Activated CD8-positive, alpha-beta memory T cell treated with anti-CD3 and anti-CD28 coated beads, Interleukin-2, amount 50 U/mL, for 1 hour (primary cell): ENCODE data around the gene TSPAN11.

Experiments used
- DNase-seq: peaks from one replicate; pipeline ENCODE4 v3.0.0-alpha.2; 2020; ENCODE audit errors: extremely low read depth

The TSPAN11 gene

GRCh38 chr12:30911207-30911606, 15.3 kb upstream of the TSPAN11 start:
- DNase-seq = no peak

- no peak for DNase-seq
These were observed 13.2 kb upstream of the TSPAN11 start for GRCh38 chr12:30913323-30913722.

DNA sequence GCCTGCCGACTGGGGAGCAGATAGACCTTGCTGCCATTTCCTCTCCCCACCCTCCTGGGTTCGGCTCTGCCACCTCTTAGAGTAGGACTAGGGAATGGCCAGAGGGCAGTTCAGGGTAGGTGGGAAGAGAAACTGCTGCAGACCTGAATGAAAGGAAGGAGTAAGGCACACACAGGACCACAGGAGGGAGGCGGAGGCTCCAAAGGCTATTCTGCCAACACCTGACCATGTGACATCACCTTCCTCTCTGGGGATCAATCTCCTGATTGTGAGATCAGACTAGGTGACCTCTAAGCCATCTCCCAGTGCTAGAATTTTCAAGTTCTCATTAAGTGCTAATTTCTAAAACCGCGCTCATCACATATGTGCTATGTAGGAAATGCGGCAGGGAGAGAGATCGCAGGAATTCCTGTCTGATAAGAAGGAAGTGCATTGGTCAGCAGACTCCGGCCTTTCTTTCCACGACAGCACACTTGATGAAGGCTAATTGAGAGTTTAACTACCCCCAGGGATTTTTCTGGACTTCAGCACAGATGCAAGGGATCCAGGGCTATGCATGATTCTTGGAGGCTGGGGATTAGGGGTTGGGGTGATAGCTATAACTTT, 11.5 kb upstream of the TSPAN11 start:
- DNase-seq = no peak

- no peak for DNase-seq
These were observed 3.5 kb upstream of the TSPAN11 start for GRCh38 chr12:30923057-30923456.

GRCh38 chr12:30925607-30926242, 823 bp upstream of the TSPAN11 start:
- no peak for DNase-seq

- no peak for DNase-seq
These were observed 669 bp downstream of the TSPAN11 start for GRCh38 chr12:30927222-30927611.

DNA sequence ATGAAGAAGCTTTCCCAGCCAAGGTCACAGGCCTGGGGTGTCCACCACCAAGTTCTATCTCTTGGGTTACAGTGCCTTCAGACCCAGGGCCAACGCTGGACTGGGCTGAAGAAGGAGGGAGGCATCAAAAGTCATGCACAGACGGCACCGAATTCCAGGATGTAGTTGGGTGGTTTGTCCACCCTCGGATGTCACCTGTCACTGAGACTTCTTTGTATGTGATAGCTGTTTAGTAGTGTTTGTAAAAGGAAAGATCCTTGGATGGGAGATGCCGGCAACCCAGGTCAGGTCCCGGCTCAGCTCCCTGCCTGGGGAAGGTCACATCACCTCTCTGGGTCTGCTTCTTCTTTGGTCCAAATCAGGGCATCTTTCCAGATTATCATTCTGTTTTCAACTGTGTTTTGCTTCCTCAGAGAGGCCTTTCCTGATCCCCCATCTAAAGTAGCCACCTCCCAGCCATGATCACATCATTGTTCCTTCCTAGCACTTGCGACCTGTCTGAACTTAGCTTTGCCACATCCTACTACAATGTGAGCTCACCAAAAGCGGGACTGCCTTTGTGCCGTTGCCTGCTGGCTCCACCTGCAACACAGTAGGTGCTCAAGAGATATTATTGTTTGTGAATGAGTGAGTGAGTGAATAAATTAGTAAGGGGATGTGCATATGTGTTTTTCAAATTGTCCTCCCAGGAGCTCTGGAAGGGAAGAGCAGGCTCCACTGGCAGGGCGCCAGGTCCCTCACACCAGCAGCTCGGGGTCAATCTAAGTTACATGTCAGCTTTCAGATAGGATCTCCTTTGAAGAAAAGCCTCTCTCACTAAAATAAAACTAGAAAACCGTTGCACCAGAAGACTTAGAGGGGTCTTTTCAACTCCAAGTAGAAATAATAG, 2.1 kb downstream of the TSPAN11 start:
- DNase-seq = no peak

DNA sequence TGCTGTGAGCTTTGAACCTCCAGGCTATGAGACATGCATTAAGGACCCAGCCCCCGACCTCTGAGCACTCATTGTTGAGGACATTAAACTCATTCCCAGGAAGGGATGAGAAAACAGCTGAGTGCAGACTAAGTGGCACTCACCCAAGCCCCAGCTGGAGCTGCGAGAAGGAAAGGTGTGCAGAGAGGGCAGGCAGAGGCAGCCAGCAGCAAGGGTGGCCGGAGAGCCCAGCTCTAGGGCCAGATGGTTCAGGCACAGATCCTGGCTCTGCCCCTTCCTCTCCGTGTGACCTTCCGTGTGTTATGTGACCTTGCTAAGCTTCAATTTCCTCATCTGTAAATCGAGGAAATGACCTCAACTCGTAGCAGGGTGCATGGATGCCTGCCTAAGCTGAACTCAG, 3.7 kb downstream of the TSPAN11 start:
- DNase-seq = no peak

DNA sequence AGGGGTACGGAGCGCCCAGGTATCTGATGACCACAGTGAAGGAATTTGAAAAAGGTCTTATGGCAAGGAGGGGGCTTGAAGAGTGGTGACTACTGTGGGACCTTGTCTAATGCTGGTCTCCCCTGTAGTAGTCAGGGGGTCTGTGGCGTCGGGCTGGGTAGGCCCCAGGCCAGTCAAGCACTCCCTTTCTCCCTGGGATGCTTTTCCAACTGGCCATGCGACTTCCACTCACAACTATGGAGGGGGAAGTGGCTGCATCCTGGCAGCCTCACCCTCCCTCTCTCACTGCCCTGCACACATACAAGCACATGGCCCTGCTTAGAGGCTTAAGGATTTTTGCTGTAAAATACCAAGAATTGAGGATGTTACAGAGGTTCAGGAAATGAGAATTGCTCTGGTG, 4.1 kb downstream of the TSPAN11 start:
- no peak for DNase-seq

- DNase-seq = no peak
These were observed 6.3 kb downstream of the TSPAN11 start for GRCh38 chr12:30932881-30933280.

- no peak for DNase-seq
These were observed 8.3 kb downstream of the TSPAN11 start for GRCh38 chr12:30934811-30935210.

DNA sequence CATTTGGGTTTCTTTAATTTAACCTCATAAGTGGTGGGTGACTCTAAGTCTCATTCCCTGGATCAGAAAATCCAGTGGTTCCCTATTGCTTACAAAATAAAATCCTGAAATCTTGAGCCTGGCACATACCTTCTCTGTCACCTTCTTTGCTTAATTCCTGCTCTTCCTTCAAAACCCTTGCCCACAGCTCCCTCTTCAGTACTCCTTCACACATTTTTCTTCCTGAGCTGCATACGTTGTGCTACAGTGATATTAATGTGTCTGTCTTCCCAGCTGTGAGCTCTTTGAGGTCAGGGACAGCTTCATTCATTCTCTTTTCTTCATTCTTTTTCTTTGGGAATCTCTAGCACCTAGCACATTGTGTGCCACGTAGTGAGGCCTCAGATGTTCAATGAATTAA, 9.5 kb downstream of the TSPAN11 start:
- DNase-seq = no peak

DNA sequence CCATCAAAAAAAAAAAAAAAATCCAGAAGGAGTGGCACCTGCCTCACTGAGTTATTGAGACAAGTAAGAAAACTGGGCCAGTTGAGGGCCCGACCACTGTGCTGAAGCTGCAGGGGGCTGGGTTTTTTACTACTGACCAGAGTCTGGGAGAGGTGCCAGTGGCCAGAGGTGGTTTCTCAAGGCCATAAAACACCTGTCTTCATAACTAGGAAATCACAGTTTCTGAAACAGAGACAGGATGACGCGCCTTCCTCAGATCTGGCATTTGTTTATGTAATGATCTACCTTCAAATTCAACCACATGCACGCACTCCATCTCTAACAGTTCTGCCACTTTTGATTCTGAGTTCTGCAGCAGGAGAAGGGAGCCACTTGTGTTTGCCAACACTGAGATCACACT, 12.7 kb downstream of the TSPAN11 start:
- no peak for DNase-seq

- no peak for DNase-seq
These were observed 15.9 kb downstream of the TSPAN11 start for GRCh38 chr12:30942486-30942885.

DNA sequence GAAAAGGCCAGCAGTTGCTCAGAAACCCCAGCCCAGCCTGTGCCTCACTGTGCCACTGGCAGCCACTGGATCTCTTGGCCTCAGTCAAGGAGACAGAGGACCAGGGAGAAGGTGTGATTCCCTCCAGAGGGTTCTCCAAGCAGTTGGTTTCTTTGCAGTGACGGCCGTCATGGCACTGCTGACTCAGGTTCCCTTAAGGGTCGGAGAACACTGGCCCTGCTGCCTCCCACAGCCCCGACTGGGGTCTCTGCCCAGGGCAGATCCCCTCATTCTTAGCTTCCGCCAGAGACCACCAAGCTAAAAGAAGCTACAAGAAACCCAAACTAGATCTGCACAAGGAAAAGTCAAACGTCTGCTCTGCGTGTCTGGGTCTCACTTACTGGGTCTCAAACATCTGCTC, 16.4 kb downstream of the TSPAN11 start:
- DNase-seq = no peak

DNA sequence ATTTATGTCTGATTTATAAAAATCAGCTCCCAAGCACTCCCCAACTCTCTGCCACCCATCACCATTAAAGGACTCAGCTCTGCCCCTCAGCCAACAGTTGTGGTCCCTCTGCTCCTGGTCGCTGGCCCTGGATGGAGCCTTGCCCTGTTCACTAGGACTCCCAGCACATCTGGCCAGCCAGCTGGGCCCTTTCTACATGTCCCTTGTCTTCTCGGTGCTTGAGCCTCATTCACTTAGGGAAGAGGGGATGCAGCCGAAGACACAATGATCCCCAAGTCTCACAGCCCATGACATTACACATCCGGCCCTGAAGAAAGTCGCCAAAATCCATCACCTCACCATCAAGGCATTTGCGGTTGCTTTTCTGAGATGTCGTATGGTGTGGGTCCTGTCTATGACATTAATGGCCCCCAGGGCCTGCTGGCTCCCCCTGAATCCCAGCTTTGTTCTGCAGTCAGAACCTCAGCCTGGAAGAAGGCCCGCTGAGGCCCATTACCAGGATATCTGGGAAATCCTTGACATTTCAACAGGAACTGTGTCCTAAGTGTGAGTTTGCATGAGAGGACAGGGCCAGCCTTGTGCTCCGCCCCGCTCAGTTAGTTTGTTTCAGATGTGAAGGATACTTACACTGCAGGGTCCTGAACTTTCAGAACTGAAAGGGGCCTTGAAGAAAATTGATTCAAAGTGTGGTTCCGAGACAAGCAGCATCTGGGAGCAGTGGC, 19.1 kb downstream of the TSPAN11 start:
- DNase-seq = no peak

- no peak for DNase-seq
These were observed 25.5 kb downstream of the TSPAN11 start for GRCh38 chr12:30952015-30952414.

DNA sequence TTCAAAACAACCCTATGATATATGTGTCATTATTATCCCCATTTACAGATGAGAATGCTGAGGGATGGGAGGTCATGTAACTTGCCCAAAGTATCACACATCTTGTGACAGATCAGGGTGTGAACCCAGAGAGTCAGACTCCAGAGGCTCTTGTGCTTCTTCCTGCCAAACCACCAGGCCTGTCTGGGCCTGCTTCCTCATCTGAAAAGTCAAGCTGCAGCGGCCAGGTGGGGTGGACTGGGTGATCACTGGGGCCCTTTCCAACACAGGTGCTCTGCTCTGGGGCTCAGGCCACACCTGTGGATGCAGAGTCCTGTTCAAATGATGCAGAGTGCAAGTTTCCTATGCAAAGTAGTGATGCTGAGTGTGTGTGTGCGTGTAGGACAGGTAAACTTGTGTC, 26.7 kb downstream of the TSPAN11 start:
- no peak for DNase-seq

DNA sequence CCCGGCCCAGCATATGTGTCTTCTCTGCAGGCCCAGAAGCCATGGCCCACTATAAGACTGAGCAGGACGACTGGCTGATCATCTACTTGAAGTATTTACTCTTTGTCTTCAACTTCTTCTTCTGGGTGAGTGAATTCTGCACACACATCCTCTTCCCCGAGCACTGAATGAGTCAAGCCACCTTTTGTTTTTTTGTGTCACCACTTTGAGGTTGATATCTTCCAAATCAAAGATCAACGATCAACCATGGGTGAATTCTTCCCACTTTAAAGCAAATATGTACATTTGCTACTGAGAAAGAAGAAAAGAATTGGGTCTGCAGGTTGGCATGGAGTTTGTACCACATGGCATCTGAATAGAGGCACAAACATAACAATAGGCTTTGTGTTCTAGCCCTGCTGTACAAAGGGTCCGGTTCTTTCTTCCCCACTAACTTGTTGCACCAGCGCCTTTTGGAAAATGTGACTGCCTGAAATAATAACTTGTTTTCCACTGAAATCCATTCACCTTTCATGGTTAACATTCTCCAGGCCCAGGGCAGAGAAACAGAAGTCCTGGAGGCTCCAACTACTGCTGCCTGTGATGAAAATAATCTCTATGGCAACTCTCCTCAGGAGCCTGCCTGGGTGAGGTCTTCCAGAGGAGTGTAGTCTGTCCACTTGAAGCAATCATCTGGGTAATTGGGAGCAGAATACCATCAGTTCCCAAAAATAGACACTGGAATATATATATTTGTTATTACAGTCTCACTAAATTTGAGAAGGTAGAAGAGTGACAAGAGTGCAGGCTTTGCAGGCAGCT, 27.6 kb downstream of the TSPAN11 start:
- DNase-seq = no peak

DNA sequence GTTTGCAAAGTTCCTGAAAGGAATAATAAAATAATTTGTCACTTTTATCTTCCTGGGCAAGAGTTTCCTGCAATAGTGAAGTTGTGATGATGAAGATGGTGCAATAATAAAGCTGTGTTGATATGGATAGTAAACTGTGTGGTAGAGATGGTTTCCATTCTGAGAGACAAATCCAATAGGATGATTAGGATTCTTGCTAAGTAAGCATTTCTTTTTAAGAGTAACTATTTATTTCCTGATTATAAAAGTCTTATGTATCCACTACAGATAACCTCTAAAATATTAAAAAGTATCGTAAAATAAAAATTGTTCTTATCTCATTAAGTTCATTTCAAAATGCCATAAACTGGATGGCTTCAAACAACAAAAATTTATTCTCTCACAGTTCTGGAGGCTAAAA, 28.7 kb downstream of the TSPAN11 start:
- DNase-seq = no peak

DNA sequence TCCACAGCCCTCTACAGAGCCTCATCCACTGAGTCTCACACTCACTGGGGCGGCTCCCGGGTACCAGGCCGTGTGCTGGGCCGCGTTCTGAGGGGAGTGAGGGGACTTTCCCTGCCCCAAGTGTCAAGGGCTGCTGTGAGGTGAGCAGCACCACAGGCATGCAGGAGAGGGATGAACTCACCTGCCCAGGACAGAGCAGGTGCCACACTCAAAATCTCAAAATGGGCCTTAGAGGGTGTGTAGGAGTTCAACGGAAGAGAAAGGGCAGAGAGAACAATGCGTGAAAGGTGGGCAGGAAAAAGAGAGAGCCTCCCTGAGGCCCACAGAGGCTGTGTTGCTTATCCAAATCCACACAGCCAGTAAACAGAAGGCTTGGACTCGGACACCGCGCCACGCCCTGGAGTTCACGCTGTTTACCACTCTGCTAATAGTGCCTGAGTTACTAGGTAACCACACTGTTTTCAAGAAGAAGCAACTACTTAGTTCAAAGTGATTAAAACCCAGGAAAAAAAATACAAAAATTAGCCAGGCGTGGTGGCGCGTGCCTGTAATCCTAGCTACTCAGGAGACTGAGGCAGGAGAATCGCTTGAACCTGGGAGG, 32.7 kb downstream of the TSPAN11 start:
- DNase-seq = no peak
